Mesenchymal stem cell (in vitro differentiated cells and primary cell): ENCODE data around the gene USB1.

ENCODE experiments used
- DNase-seq: peaks from one replicate; pipeline ENCODE4 v3.0.0-alpha.2; 2013
- H2AFZ ChIP-seq: one replicate; pipeline ENCODE4 v1.6.1; 2013; ENCODE audit warnings: low read depth, mild to moderate bottlenecking, control low read depth, inconsistent platforms, low read length, moderate library complexity
- H2AK5ac ChIP-seq: 2 replicates; pipeline ENCODE4 v1.6.1; 2013; ENCODE audit warnings: low read length, moderate library complexity, mild to moderate bottlenecking, inconsistent platforms; ENCODE audit not compliant: severe bottlenecking
- H2BK120ac ChIP-seq: one replicate; pipeline ENCODE4 v1.6.1; 2013; ENCODE audit warnings: low read depth, mild to moderate bottlenecking, inconsistent platforms, low read length, moderate library complexity
- H2BK12ac ChIP-seq, 2 experiments: one replicate each; pipeline ENCODE4 v1.6.1; 2013; ENCODE audit warnings: inconsistent platforms in 2 of 2, low read length in 2 of 2, mild to moderate bottlenecking in 2 of 2, moderate library complexity in 2 of 2, control low read depth in 1 of 2
- H2BK15ac ChIP-seq: one replicate; pipeline ENCODE4 v1.6.1; 2013; ENCODE audit warnings: mild to moderate bottlenecking, low read depth, inconsistent platforms; ENCODE audit not compliant: poor library complexity, severe bottlenecking
- H2BK5ac ChIP-seq: 2 replicates; pipeline ENCODE4 v1.6.1; 2013; ENCODE audit warnings: low read depth, mild to moderate bottlenecking, low read length, control low read depth, inconsistent platforms; ENCODE audit not compliant: poor library complexity, severe bottlenecking
- H3K14ac ChIP-seq, 2 experiments: one replicate each; pipeline ENCODE4 v1.6.1; 2013; ENCODE audit warnings: inconsistent platforms in 2 of 2, low read length in 2 of 2, control low read depth in 1 of 2, mild to moderate bottlenecking in 1 of 2, moderate library complexity in 1 of 2
- H3K18ac ChIP-seq, 2 experiments: one replicate each; pipeline ENCODE4 v1.6.1; 2013; ENCODE audit warnings: inconsistent platforms in 2 of 2, low read length in 2 of 2, control low read depth in 1 of 2, low read depth in 1 of 2, mild to moderate bottlenecking in 1 of 2
- H3K23ac ChIP-seq, 2 experiments: one replicate each; pipeline ENCODE4 v1.6.1; 2013; ENCODE audit warnings: inconsistent platforms in 2 of 2, low read length in 2 of 2, mild to moderate bottlenecking in 2 of 2, moderate library complexity in 2 of 2, control low read depth in 1 of 2
- H3K27ac ChIP-seq: 2 replicates; pipeline ENCODE4 v1.5.1; 2013; ENCODE audit warnings: mild to moderate bottlenecking, moderate library complexity, low read length, control low read depth, inconsistent platforms; ENCODE audit not compliant: poor library complexity, severe bottlenecking
- H3K27me3 ChIP-seq, 2 experiments: 2 replicates each; pipeline versions ENCODE4 v1.6.1 to v1.7.0; 2013; ENCODE audit warnings: low read length in 2 of 2, mild to moderate bottlenecking in 2 of 2, moderate library complexity in 2 of 2, control low read depth in 1 of 2, inconsistent platforms in 1 of 2; ENCODE audit not compliant: control insufficient read depth in 1 of 2, insufficient read depth in 1 of 2
- H3K36me3 ChIP-seq, 2 experiments: 2 replicates each; pipeline versions ENCODE4 v1.6.1 to v1.7.0; 2013; ENCODE audit warnings: low read length in 2 of 2, control low read depth in 1 of 2, inconsistent platforms in 1 of 2, low read depth in 1 of 2, mild to moderate bottlenecking in 1 of 2; ENCODE audit not compliant: insufficient read depth in 2 of 2, control insufficient read depth in 1 of 2
- H3K4ac ChIP-seq, 2 experiments: one replicate each; pipeline ENCODE4 v1.6.1; 2013; ENCODE audit warnings: inconsistent platforms in 2 of 2, low read length in 2 of 2, mild to moderate bottlenecking in 2 of 2, moderate library complexity in 2 of 2, control low read depth in 1 of 2, low read depth in 1 of 2
- H3K4me1 ChIP-seq: 2 replicates; pipeline ENCODE4 v1.6.1; 2013; ENCODE audit warnings: low read depth, low read length, control low read depth; ENCODE audit not compliant: control insufficient read depth, insufficient read depth
- H3K4me2 ChIP-seq: 2 replicates; pipeline ENCODE4 v1.6.1; 2013; ENCODE audit warnings: low read length, mild to moderate bottlenecking, inconsistent platforms; ENCODE audit not compliant: poor library complexity, severe bottlenecking
- H3K4me3 ChIP-seq, 2 experiments: 2 replicates each; pipeline versions ENCODE4 v1.5.1 to v1.7.0; 2013; ENCODE audit warnings: low read length in 2 of 2, mild to moderate bottlenecking in 2 of 2, control low read depth in 1 of 2, low read depth in 1 of 2; ENCODE audit not compliant: insufficient read depth in 1 of 2
- H3K79me1 ChIP-seq: replicated peaks from 2 replicates; pipeline ENCODE4 v1.6.1; 2013; ENCODE audit warnings: mild to moderate bottlenecking, control low read depth, low read length, inconsistent platforms; ENCODE audit not compliant: poor library complexity, severe bottlenecking
- H3K9ac ChIP-seq: 2 replicates; pipeline ENCODE4 v1.7.0; 2013; ENCODE audit warnings: mild to moderate bottlenecking, low read length, moderate library complexity
- H3K9me3 ChIP-seq: 2 replicates; pipeline ENCODE4 v1.7.0; 2013; ENCODE audit warnings: mild to moderate bottlenecking, low read length; ENCODE audit not compliant: control insufficient read depth
- H4K8ac ChIP-seq: one replicate; pipeline ENCODE4 v1.6.1; 2013; ENCODE audit warnings: inconsistent platforms, mild to moderate bottlenecking, low read length, moderate library complexity
- H4K91ac ChIP-seq: one replicate; pipeline ENCODE4 v1.6.1; 2013; ENCODE audit warnings: mild to moderate bottlenecking, low read length, inconsistent platforms
- WGBS: methylation state at CpG from one replicate; pipeline ENCODE4 v1.1.7; 2013; ENCODE audit warnings: mixed read lengths; 5-methylcytosine and 5-hydroxymethylcytosine counted together

The USB1 gene

GRCh38 chr16:58042886-58043515 lies 41.8 kb downstream of the USB1 start:
- Histone ChIP-seq H3K27ac (no peak overlapping the region), H3K4me1 (peaks cover 2% of the 10 kb centered on the region), H4K91ac (no peak overlapping the region), H3K14ac (no peak overlapping the region), H3K9me3 (no peaks in the 10 kb centered on the region), H2AK5ac (no peak overlapping the region), H2BK5ac (no peak overlapping the region), H3K4ac (no peak overlapping the region), H3K36me3 (peaks cover 0 to 62% of the 10 kb centered on the region in 2 experiments), H3K4me2 (no peak overlapping the region), H3K23ac (no peak overlapping the region), H3K4me3 (no peak overlapping the region), H3K79me1 (no peaks in the 10 kb centered on the region), H3K18ac (no peak overlapping the region), H3K27me3 (no peaks in the 10 kb centered on the region), H3K9ac (no peak overlapping the region), H2BK12ac (no peak overlapping the region), H2AFZ (no peak overlapping the region), H2BK15ac (no peak overlapping the region), H2BK120ac (no peak overlapping the region), H4K8ac (no peak overlapping the region)
- 93% methylated on average over 15 of the region's 16 CpGs for WGBS
- no peak for DNase-seq

GRCh38 chr16:58043571-58044155 lies 42.5 kb downstream of the USB1 start:
- WGBS: 93% methylated on average over 7 of the region's 7 CpGs
- DNase-seq: no peak
- H2BK5ac ChIP-seq: no peak overlapping the region
- no peak overlapping the region for H3K14ac ChIP-seq
- no peak overlapping the region for H3K18ac ChIP-seq
- H4K8ac ChIP-seq: no peak overlapping the region
- H2AFZ ChIP-seq: no peak overlapping the region
- no peak overlapping the region for H3K4me3 ChIP-seq
- no peak overlapping the region for H3K4ac ChIP-seq
- H3K4me1 ChIP-seq: peaks cover 2% of the 10 kb centered on the region
- H3K27me3 ChIP-seq: no peaks in the 10 kb centered on the region
- H2BK12ac ChIP-seq: no peak overlapping the region
- no peak overlapping the region for H2AK5ac ChIP-seq
- H3K36me3 ChIP-seq: peaks cover 0 to 56% of the 10 kb centered on the region in 2 experiments
- no peak overlapping the region for H4K91ac ChIP-seq
- H2BK15ac ChIP-seq: no peak overlapping the region
- H3K79me1 ChIP-seq: no peaks in the 10 kb centered on the region
- no peak overlapping the region for H3K4me2 ChIP-seq
- no peak overlapping the region for H3K23ac ChIP-seq
- H3K27ac ChIP-seq: no peak overlapping the region
- H2BK120ac ChIP-seq: no peak overlapping the region
- no peak overlapping the region for H3K9ac ChIP-seq
- H3K9me3 ChIP-seq: no peaks in the 10 kb centered on the region

GRCh38 chr16:58044266-58045019 lies 43.2 kb downstream of the USB1 start:
- Histone ChIP-seq H3K4me2 (no peak overlapping the region), H3K36me3 (peaks cover 0 to 56% of the 10 kb centered on the region in 2 experiments), H3K27me3 (peaks cover 0 to 3% of the 10 kb centered on the region in 2 experiments), H3K23ac (no peak overlapping the region), H3K9me3 (no peaks in the 10 kb centered on the region), H4K91ac (no peak overlapping the region), H3K18ac (no peak overlapping the region), H4K8ac (no peak overlapping the region), H2BK120ac (no peak overlapping the region), H2BK12ac (no peak overlapping the region), H3K4me1 (peaks cover 2% of the 10 kb centered on the region), H3K4me3 (no peak overlapping the region), H2BK5ac (no peak overlapping the region), H3K27ac (no peak overlapping the region), H3K4ac (no peak overlapping the region), H3K14ac (no peak overlapping the region), H2AK5ac (no peak overlapping the region), H3K9ac (no peak overlapping the region), H2BK15ac (no peak overlapping the region), H3K79me1 (no peaks in the 10 kb centered on the region), H2AFZ (no peak overlapping the region)
- no peak for DNase-seq
- 97% methylated on average over 9 of the region's 9 CpGs for WGBS

GRCh38 chr16:58045096-58045495 lies 43.9 kb downstream of the USB1 start:
- H4K91ac ChIP-seq: no peak overlapping the region
- no peak overlapping the region for H4K8ac ChIP-seq
- DNase-seq: no peak
- H3K4ac ChIP-seq: no peak overlapping the region
- H3K4me1 ChIP-seq: peaks cover 2% of the 10 kb centered on the region
- H3K9ac ChIP-seq: no peak overlapping the region
- H2AK5ac ChIP-seq: no peak overlapping the region
- H2AFZ ChIP-seq: no peak overlapping the region
- H3K36me3 ChIP-seq: peaks cover 0 to 50% of the 10 kb centered on the region in 2 experiments
- H3K79me1 ChIP-seq: no peaks in the 10 kb centered on the region
- no peak overlapping the region for H2BK5ac ChIP-seq
- peaks cover 0 to 3% of the 10 kb centered on the region in 2 experiments for H3K27me3 ChIP-seq
- no peak overlapping the region for H2BK12ac ChIP-seq
- no peak overlapping the region for H2BK15ac ChIP-seq
- no peak overlapping the region for H3K18ac ChIP-seq
- H2BK120ac ChIP-seq: no peak overlapping the region
- H3K4me3 ChIP-seq: no peak overlapping the region
- no peak overlapping the region for H3K27ac ChIP-seq
- no peak overlapping the region for H3K23ac ChIP-seq
- H3K9me3 ChIP-seq: no peaks in the 10 kb centered on the region
- no peak overlapping the region for H3K4me2 ChIP-seq
- WGBS: 91% methylated on average over 29 of the region's 31 CpGs
- H3K14ac ChIP-seq: no peak overlapping the region
